CD4-positive, alpha-beta T cell treated with Interferon gamma for 1 hour (primary cell): ENCODE results near the gene CFAP61.
"Not testable (repeated sequence)": the region's sequence is repeated elsewhere in the genome, so short reads cannot be mapped to it uniquely, and the experiment has no call there.

Source experiments
- DNase-seq: peaks from one replicate; pipeline ENCODE4 v3.0.0-alpha.2; 2020

Gene CFAP61

GRCh38 chr20:20094410-20094809 is 42.1 kb downstream of the CFAP61 start:
- no peak for DNase-seq

GRCh38 chr20:20095114-20095872 is 43.0 kb downstream of the CFAP61 start:
- no peak for DNase-seq

GRCh38 chr20:20096421-20096820 is 44.1 kb downstream of the CFAP61 start:
- DNase-seq, result no peak

- DNase-seq, result no peak
Observed at GRCh38 chr20:20100881-20101280, 48.5 kb downstream of the CFAP61 start.

- DNase-seq, result no peak
Observed at GRCh38 chr20:20102163-20102562, 49.8 kb downstream of the CFAP61 start.

GRCh38 chr20:20102716-20103258 is 50.5 kb downstream of the CFAP61 start:
- no peak for DNase-seq

- no peak for DNase-seq
Observed at GRCh38 chr20:20103486-20103885, 51.2 kb downstream of the CFAP61 start.

GRCh38 chr20:20123187-20123586 is 70.9 kb downstream of the CFAP61 start:
- DNase-seq, result not testable (repeated sequence)

- no peak for DNase-seq
Observed at GRCh38 chr20:20130399-20130798, 78.1 kb downstream of the CFAP61 start.

- DNase-seq, result no peak
Observed at GRCh38 chr20:20134941-20135575, 82.7 kb downstream of the CFAP61 start.

- DNase-seq, result no peak
Observed at GRCh38 chr20:20136313-20136712, 84.0 kb downstream of the CFAP61 start.

GRCh38 chr20:20137851-20138250 is 85.5 kb downstream of the CFAP61 start:
- no peak for DNase-seq

GRCh38 chr20:20138301-20139064 is 86.2 kb downstream of the CFAP61 start:
- no peak for DNase-seq

GRCh38 chr20:20139403-20139802 is 87.1 kb downstream of the CFAP61 start:
- DNase-seq, result no peak

GRCh38 chr20:20143165-20143564 is 90.8 kb downstream of the CFAP61 start:
- no peak for DNase-seq

- DNase-seq, result no peak
Observed at GRCh38 chr20:20143646-20144045, 91.3 kb downstream of the CFAP61 start.

- no peak for DNase-seq
Observed at GRCh38 chr20:20148779-20149178, 96.4 kb downstream of the CFAP61 start.

GRCh38 chr20:20150241-20150640 is 97.9 kb downstream of the CFAP61 start:
- DNase-seq, result no peak

GRCh38 chr20:20160520-20160919 is 108.2 kb downstream of the CFAP61 start:
- no peak for DNase-seq

- no peak for DNase-seq
Observed at GRCh38 chr20:20161611-20162010, 109.3 kb downstream of the CFAP61 start.

- DNase-seq, result no peak
Observed at GRCh38 chr20:20167698-20168097, 115.4 kb downstream of the CFAP61 start.

GRCh38 chr20:20173254-20173653 is 120.9 kb downstream of the CFAP61 start:
- no peak for DNase-seq

GRCh38 chr20:20174089-20174835 is 121.9 kb downstream of the CFAP61 start:
- no peak for DNase-seq
